Right lobe of liver (tissue), 6 donors: Measurements from ENCODE around the gene SETBP1. TPM values are rescaled to one million over a fixed set of nuclear protein-coding genes. Genes with fewer than 3 reads are reported as not detected.
A peak's percentile ranks its signal among the peaks of the same experiment; 100 is the strongest.

Experiments
- ATAC-seq, 4 donors: fragments of 200-7000 bp; cut with Tn5 transposase; one replicate each; pipeline ENCODE4 v1.9.1; 2020; ENCODE audit warnings: mild to moderate bottlenecking in 4 of 4, moderate library complexity in 4 of 4
- DNase-seq, 3 donors: peaks; one replicate each; pipeline ENCODE4 v3.0.0-alpha.2; 2020
- H3K27ac ChIP-seq, 3 donors: fragments of 200-600 bp; one replicate each; pipeline ENCODE4 v1.8.0; 2022
- H3K27me3 ChIP-seq, 2 donors: fragments of 200-600 bp; one replicate each; pipeline ENCODE4 v1.8.0; 2022
- H3K36me3 ChIP-seq, 4 donors: fragments of 200-600 bp; sonication (generic) in 1 of 4; one replicate each; pipeline versions ENCODE4 v1.5.1 to v1.8.0; 2017 to 2022; ENCODE audit warnings: control low read depth in 1 of 4
- H3K4me1 ChIP-seq, 4 donors: fragments of 200-600 bp; sonication (generic) in 1 of 4; one replicate each; pipeline versions ENCODE4 v1.5.1 to v1.8.0; 2017 to 2022; ENCODE audit warnings: control low read depth in 1 of 4
- H3K4me3 ChIP-seq, 3 donors: fragments of 200-600 bp; one replicate each; pipeline ENCODE4 v1.8.0; 2022
- H3K9me3 ChIP-seq, 4 donors: fragments of 200-600 bp; sonication (generic) in 1 of 4; one replicate each; pipeline versions ENCODE4 v1.5.1 to v1.8.0; 2017 to 2022; ENCODE audit warnings: control low read depth in 1 of 4
- POLR2A ChIP-seq: fragments of 450-650 bp; IDR thresholded peaks from one replicate; pipeline ENCODE4 v1.6.1; 2017; ENCODE audit warnings: antibody characterized with exemption, mild to moderate bottlenecking
- WGBS: methylation state at CpG from one replicate; pipeline ENCODE4 v1.1.6; 2018; ENCODE audit warnings: low coverage, low lambda C conversion rate; ENCODE audit not compliant: insufficient coverage; ENCODE audit errors: missing lambda C conversion rate; 5-methylcytosine and 5-hydroxymethylcytosine counted together
- intact Hi-C, 2 donors: fragments of 100-400 bp; cut with DNase I; formaldehyde crosslinking; loops; one replicate each; pipeline versions ENCODE4 v1.11.2 to v1.14.1; 2022
- total RNA-seq, 6 experiments: library from RNA; depleted of rRNA in 2 of 6; stranded (reverse); fragments of >200 nt in 2 of 6; fragmentation: NEBNext Ultra II Directional in 3 of 6; extraction: Animal tissue kit (Norgen Biotek cat#: 25700) in 3 of 6; gene quantifications; one replicate each; pipeline versions ENCODE4 v1.1.0 to v1.2.4, GENCODE V29; 2016 to 2023
- TF ChIP-seq, protein P1 (sequence below), 4 donors: fragments of 200-600 bp in 3 of 4; fragments of 450-650 bp in 1 of 4; IDR thresholded peaks; one replicate each; pipeline versions ENCODE4 v1.5.1 to v1.8.0; 2016 to 2022; ENCODE audit warnings: antibody characterized with exemption in 4 of 4, mild to moderate bottlenecking in 2 of 4
- donor health status: DM: no; HTN: yes; CAD: no.
- donor health status: DM: no; HTN: no; CAD: no.
- donor health status: DM: no; HTN: no; CAD: no.
- donor health status: DM: no; HTN: yes; CAD: no.
- donor health status: DM: no; HTN: yes; CAD: no.

SETBP1 gene
- total RNA-seq, 6 experiments from 2014 or later: 14.3 to 29.1 (median 16.6) TPM

- Histone ChIP-seq H3K4me1 (peaks cover 0 to 20% (median 7%) of the 10 kb centered on the region in 4 donors), H3K27me3 (no peaks in the 10 kb centered on the region), H3K4me3 (no peak overlapping the region), H3K27ac (no peak overlapping the region), H3K9me3 (no peaks in the 10 kb centered on the region), H3K36me3 (no peaks in the 10 kb centered on the region)
- DNase-seq (no peak), ATAC-seq (no peak)
- intact Hi-C loops: no loop called here
- WGBS: 89% methylated on average over 3 of the region's 3 CpGs
- no peak for TF ChIP-seq POLR2A
- TF ChIP-seq, protein P1, sequence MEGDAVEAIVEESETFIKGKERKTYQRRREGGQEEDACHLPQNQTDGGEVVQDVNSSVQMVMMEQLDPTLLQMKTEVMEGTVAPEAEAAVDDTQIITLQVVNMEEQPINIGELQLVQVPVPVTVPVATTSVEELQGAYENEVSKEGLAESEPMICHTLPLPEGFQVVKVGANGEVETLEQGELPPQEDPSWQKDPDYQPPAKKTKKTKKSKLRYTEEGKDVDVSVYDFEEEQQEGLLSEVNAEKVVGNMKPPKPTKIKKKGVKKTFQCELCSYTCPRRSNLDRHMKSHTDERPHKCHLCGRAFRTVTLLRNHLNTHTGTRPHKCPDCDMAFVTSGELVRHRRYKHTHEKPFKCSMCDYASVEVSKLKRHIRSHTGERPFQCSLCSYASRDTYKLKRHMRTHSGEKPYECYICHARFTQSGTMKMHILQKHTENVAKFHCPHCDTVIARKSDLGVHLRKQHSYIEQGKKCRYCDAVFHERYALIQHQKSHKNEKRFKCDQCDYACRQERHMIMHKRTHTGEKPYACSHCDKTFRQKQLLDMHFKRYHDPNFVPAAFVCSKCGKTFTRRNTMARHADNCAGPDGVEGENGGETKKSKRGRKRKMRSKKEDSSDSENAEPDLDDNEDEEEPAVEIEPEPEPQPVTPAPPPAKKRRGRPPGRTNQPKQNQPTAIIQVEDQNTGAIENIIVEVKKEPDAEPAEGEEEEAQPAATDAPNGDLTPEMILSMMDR (IDR thresholded peaks at IDR 0.05): no peak
These were observed 241.3 kb downstream of the SETBP1 start for GRCh38 chr18:44921974-44922373.

DNA sequence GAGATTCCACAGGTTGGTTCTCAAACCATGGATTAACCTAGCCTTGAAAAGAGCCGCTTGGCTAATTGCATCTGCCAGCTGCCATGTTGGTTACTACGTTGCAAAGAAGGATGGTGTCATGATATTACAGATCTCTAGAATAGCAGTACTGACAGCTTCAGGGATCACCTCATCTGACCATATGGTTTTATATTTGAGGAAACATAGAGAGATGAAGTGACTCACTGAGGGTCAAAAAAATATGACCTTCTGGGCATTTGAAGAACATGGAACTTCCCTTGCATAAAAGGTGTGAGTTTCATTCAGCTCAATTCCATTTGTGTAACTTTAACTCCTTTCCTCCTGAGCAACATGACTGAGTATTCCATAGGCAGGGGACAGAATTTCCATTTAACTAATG is 242.3 kb downstream of the SETBP1 start:
- 100% methylated on average over 2 of the region's 2 CpGs for WGBS
- intact Hi-C loops: no loop called here
- H3K4me1 ChIP-seq: peaks cover 0 to 17% (median 7%) of the 10 kb centered on the region in 4 donors
- H3K27ac ChIP-seq: no peak overlapping the region
- H3K4me3 ChIP-seq: no peak overlapping the region
- no peaks in the 10 kb centered on the region for H3K36me3 ChIP-seq
- no peaks in the 10 kb centered on the region for H3K27me3 ChIP-seq
- no peak for TF ChIP-seq POLR2A
- TF ChIP-seq, protein P1 (IDR thresholded peaks at IDR 0.05): no peak
- H3K9me3 ChIP-seq: no peaks in the 10 kb centered on the region
- DNase-seq (no peak), ATAC-seq (no peak)

GRCh38 chr18:44924785-44925499 is 244.3 kb downstream of the SETBP1 start:
- no peak for ATAC-seq
- WGBS: 85% methylated on average over 4 of the region's 6 CpGs
- no peak overlapping the region for H3K27ac ChIP-seq
- TF ChIP-seq POLR2A: no peak
- TF ChIP-seq, protein P1 (IDR thresholded peaks at IDR 0.05): no peak
- no peak for DNase-seq
- intact Hi-C loops: no loop called here
- H3K36me3 ChIP-seq: no peaks in the 10 kb centered on the region
- H3K9me3 ChIP-seq: no peaks in the 10 kb centered on the region
- peaks cover 0 to 8% (median 3%) of the 10 kb centered on the region in 4 donors for H3K4me1 ChIP-seq
- no peaks in the 10 kb centered on the region for H3K27me3 ChIP-seq
- H3K4me3 ChIP-seq: no peak overlapping the region

- no peak overlapping the region for H3K4me3 ChIP-seq
- DNase-seq: no peak
- peak; percentile 28 to 64 (median 46) for ATAC-seq
- no peaks in the 10 kb centered on the region for H3K9me3 ChIP-seq
- intact Hi-C loops: no loop called here
- H3K4me1 ChIP-seq: peaks cover 0 to 8% (median 3%) of the 10 kb centered on the region in 4 donors
- no peaks in the 10 kb centered on the region for H3K27me3 ChIP-seq
- WGBS: 70% methylated on average over 5 of the region's 6 CpGs
- H3K27ac ChIP-seq: no peak overlapping the region
- no peaks in the 10 kb centered on the region for H3K36me3 ChIP-seq
- TF ChIP-seq, protein P1 (IDR thresholded peaks at IDR 0.05): no peak
- TF ChIP-seq POLR2A: no peak
These were observed 246.6 kb downstream of the SETBP1 start for GRCh38 chr18:44927127-44927849.
